Glutamatergic neuron (in vitro differentiated cells): ENCODE data around the gene GLE1. TPM values are rescaled to one million over a fixed set of nuclear protein-coding genes. Genes with fewer than 3 reads are reported as not detected.

Source experiments
- DNase-seq: peaks from one replicate; pipeline ENCODE4 v3.0.0; 2022
- H3K27ac Mint-ChIP-seq: one replicate; pipeline ENCODE4 v1.8.0; 2020; ENCODE audit warnings: mild to moderate bottlenecking, mixed read lengths, inconsistent platforms; ENCODE audit not compliant: unreplicated experiment
- H3K27me3 Mint-ChIP-seq: one replicate; pipeline ENCODE4 v1.8.0; 2020; ENCODE audit warnings: mild to moderate bottlenecking, moderate library complexity, mixed read lengths, inconsistent platforms; ENCODE audit not compliant: unreplicated experiment
- H3K36me3 Mint-ChIP-seq: one replicate; pipeline ENCODE4 v1.8.0; 2020; ENCODE audit warnings: mild to moderate bottlenecking, mixed read lengths, inconsistent platforms; ENCODE audit not compliant: unreplicated experiment
- H3K4me1 Mint-ChIP-seq: one replicate; pipeline ENCODE4 v1.8.0; 2020; ENCODE audit warnings: mild to moderate bottlenecking, low read depth, mixed read lengths, inconsistent platforms; ENCODE audit not compliant: unreplicated experiment
- H3K4me3 Mint-ChIP-seq: one replicate; pipeline ENCODE4 v1.8.0; 2020; ENCODE audit warnings: mild to moderate bottlenecking, mixed read lengths, inconsistent platforms; ENCODE audit not compliant: unreplicated experiment
- H3K9me3 Mint-ChIP-seq: one replicate; pipeline ENCODE4 v1.8.0; 2020; ENCODE audit warnings: mild to moderate bottlenecking, moderate library complexity, mixed read lengths, inconsistent platforms; ENCODE audit not compliant: unreplicated experiment
- CTCF ChIP-seq: fragments of 200-600 bp; sonication (generic); IDR thresholded peaks from one replicate; pipeline ENCODE4 v1.5.0; 2021; ENCODE audit not compliant: partially characterized antibody, unreplicated experiment
- total RNA-seq: library from RNA; stranded (reverse); fragmentation: NEBNext Ultra II Directional; extraction: Animal tissue kit (Norgen Biotek cat#: 25700); gene quantifications from one replicate; pipeline ENCODE4 v1.2.1, GENCODE V29; 2021; ENCODE audit not compliant: unreplicated experiment

GLE1 gene
- total RNA-seq, 1 donor from 2014 or later, result 11.0 TPM

GRCh38 chr9:128553728-128554127 is 49.2 kb downstream of the GLE1 start:
- Mint-ChIP-seq H3K4me1 (peaks cover 33% of the 10 kb centered on the region), H3K4me3 (no peak overlapping the region), H3K9me3 (peaks cover 6% of the 10 kb centered on the region), H3K27me3 (peaks cover 4% of the 10 kb centered on the region), H3K36me3 (no peaks in the 10 kb centered on the region), H3K27ac (no peak overlapping the region)
- no peak for TF ChIP-seq CTCF
- DNase-seq, result no peak

GRCh38 chr9:128554155-128554862 is 49.8 kb downstream of the GLE1 start:
- Mint-ChIP-seq H3K9me3 (peaks cover 6% of the 10 kb centered on the region), H3K27me3 (peaks cover 4% of the 10 kb centered on the region), H3K36me3 (no peaks in the 10 kb centered on the region), H3K27ac (no peak overlapping the region), H3K4me1 (peaks cover 38% of the 10 kb centered on the region), H3K4me3 (no peak overlapping the region)
- no peak for DNase-seq
- no peak for TF ChIP-seq CTCF

GRCh38 chr9:128555180-128555721 is 50.7 kb downstream of the GLE1 start:
- peaks cover 4% of the 10 kb centered on the region for H3K27me3 Mint-ChIP-seq
- no peak overlapping the region for H3K27ac Mint-ChIP-seq
- H3K4me1 Mint-ChIP-seq, result peaks cover 31% of the 10 kb centered on the region
- no peak overlapping the region for H3K4me3 Mint-ChIP-seq
- H3K9me3 Mint-ChIP-seq, result peaks cover 6% of the 10 kb centered on the region
- H3K36me3 Mint-ChIP-seq, result no peaks in the 10 kb centered on the region
- DNase-seq, result no peak
- no peak for TF ChIP-seq CTCF

GRCh38 chr9:128556276-128556675 is 51.8 kb downstream of the GLE1 start:
- no peak for DNase-seq
- Mint-ChIP-seq H3K27ac (no peak overlapping the region), H3K4me3 (no peak overlapping the region), H3K36me3 (no peaks in the 10 kb centered on the region), H3K27me3 (peaks cover 4% of the 10 kb centered on the region), H3K4me1 (peaks cover 24% of the 10 kb centered on the region), H3K9me3 (peaks cover 6% of the 10 kb centered on the region)
- TF ChIP-seq CTCF, result no peak

- no peak for TF ChIP-seq CTCF
- peak overlapping the region; percentile 49 for H3K4me3 Mint-ChIP-seq
- peak overlapping the region; percentile 53 for H3K27ac Mint-ChIP-seq
Measured at GRCh38 chr9:128556926-128557634, 52.6 kb downstream of the GLE1 start.

More at GRCh38 chr9:128556926-128557634, 52.6 kb downstream of the GLE1 start:
- no peak for DNase-seq
- peaks cover 24% of the 10 kb centered on the region for H3K4me1 Mint-ChIP-seq
- H3K9me3 Mint-ChIP-seq, result no peaks in the 10 kb centered on the region
- no peaks in the 10 kb centered on the region for H3K27me3 Mint-ChIP-seq
- no peaks in the 10 kb centered on the region for H3K36me3 Mint-ChIP-seq
